ENCODE results near the gene RAB3IL1.

RAB3IL1 gene

GRCh38 chr11:61863548-61864081 lies 53.8 kb downstream of the RAB3IL1 start:
- DNase-seq = no peak

- DNase-seq = no peak
Measured at GRCh38 chr11:61862714-61863547, 54.4 kb downstream of the RAB3IL1 start.

DNA sequence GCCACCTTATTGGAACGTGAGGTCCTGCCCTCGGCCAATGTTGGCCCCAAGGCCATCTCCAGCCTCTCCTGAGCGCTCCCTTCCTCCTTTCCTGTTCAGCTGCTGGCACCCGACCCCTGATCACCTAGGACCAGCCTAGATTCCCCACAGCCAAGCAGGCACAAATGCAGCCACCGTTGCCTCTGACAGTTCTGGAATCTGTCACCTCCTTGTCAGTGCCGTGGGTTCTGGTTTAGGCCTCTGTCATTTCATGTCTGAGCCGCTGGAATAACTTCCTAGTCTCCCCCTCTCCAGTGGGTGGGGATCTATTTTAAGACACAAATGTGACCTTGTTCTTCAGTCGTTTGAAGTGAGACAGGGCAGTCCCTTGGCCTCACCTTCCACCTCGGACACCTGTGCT lies 55.7 kb downstream of the RAB3IL1 start:
- no peak for DNase-seq

- no peak for DNase-seq
Measured at GRCh38 chr11:61860054-61860903, 57.1 kb downstream of the RAB3IL1 start.

GRCh38 chr11:61855939-61856680 lies 61.3 kb downstream of the RAB3IL1 start:
- DNase-seq = no peak

GRCh38 chr11:61854966-61855714 lies 62.2 kb downstream of the RAB3IL1 start:
- no peak for DNase-seq

- DNase-seq = no peak
Measured at GRCh38 chr11:61854206-61854895, 63.0 kb downstream of the RAB3IL1 start.

- DNase-seq = no peak
Measured at GRCh38 chr11:61853698-61854169, 63.6 kb downstream of the RAB3IL1 start.

- DNase-seq = no peak
Measured at GRCh38 chr11:61851900-61852295, 65.5 kb downstream of the RAB3IL1 start.

DNA sequence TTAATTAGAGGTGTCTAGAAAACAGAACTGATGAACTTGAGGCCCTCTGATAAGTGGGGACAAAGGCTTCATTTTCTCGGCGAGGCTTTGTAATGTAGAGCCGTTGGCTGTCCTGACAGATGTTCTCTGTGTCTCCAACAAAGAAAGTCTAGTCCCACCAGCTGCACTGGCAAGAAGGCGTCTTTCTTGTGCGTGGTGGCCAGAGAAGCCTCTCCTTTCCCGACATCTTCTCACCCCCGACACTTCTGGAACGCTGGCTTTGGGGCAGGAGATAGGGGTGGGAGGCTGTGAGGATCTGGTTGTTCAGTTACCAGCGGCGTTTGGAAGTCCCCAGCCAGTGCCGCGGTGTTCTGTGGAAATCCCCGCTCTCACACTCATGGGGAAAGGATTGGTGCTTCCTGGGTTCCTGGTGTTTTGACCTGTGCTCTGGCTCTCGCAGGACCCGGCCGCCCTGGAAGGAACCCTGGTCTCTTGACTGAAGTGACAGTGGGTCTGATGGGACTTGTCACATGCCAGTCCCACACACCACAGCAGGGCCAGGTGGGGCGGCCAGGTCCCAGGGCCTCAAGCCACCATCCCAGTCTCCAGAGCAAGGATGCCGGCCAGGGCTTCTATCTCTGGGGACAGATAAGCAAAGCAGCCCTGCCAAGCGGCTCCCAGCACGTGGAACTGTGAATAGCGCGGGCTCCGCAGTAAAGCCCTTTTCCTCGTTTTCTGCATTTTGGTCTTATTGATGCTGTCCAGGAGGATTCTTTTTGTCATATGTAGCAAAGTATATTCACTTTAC lies 66.1 kb downstream of the RAB3IL1 start:
- DNase-seq = no peak

DNA sequence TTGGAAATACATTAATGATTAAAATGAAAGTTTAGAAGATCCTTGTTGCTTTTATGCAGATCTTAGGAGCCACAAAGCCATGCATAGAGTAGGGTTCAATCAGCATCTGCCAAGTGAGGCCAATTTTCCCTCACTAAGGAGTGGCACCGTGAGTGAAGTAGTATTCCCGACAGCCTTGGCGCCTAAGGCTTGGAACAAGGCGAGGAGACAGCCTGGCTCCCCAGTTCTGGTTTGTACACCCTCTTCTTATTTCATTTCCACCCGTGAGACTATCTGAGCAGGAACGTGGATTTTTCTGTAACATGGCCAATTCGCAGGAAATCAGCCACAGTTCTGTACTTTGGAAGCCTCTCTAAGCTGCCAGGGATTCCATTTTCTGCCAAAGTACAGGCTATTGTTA lies 66.7 kb downstream of the RAB3IL1 start:
- DNase-seq = no peak

DNA sequence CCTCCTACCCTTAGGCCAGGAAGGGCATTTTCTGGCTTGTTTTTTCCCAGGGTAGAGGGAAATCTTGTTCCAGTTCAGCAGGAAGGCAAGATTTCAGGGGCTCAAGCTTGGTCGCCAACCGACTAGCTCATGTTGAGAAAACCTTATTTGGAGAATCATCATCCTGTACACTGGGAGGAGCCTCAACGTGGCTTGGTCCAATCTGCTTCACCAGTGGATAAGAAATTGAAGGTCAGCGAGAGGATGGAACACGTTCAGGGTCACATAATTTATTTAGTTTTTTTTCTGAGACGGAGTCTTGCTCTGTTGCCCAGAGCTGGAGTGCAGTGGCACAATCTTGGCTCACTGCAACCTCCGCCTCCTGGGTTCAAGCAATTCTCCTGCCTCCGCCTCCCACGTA lies 68.7 kb downstream of the RAB3IL1 start:
- DNase-seq = no peak

GRCh38 chr11:61847914-61848581 lies 69.3 kb downstream of the RAB3IL1 start:
- no peak for DNase-seq

Measured in inflammatory macrophage (primary cell).